Measurements from ENCODE around the gene MRTFA. TPM values are rescaled to one million over a fixed set of nuclear protein-coding genes. Genes with fewer than 3 reads are reported as not detected.

MRTFA gene
- total RNA-seq, 1 experiment from 2014 or later = 28.0 TPM

- no peak overlapping the region for H3K4me3 ChIP-seq (replicated peaks in 1 of 2; ENCODE audit: low read depth in 1 of 2, low read length in 2 of 2)
- ChIA-PET RAD21 (ENCODE audit: low non-redundant PET in 1 of 2, low total read pairs in 2 of 2, uncharacterized antibody in 2 of 2, unreplicated experiment in 2 of 2) (no interaction called here), CTCF (no interaction called here), POLR2A (interaction anchor here (0.7 kb wide), 1 partner anchor 47 kb away, joined by 3 read pairs; no protein-coding TSS in a partner anchor)
- intact Hi-C loops (cut with micrococcal nuclease) = no loop called here
- peaks cover 5% of the 10 kb centered on the region; the same call in 1 of the 2 replicates for H4K20me1 ChIP-seq (ENCODE audit: insufficient read depth)
- H3K79me2 ChIP-seq (ENCODE audit: insufficient read depth, low read length) = peaks cover 88% of the 10 kb centered on the region
- H3K9me3 ChIP-seq (ENCODE audit: control insufficient read depth in 1 of 2, insufficient read depth in 1 of 2, low read depth in 1 of 2, low read length in 2 of 2) = no peaks in the 10 kb centered on the region
- no peak overlapping the region for H3K9ac ChIP-seq (ENCODE audit: low read length)
- BruUV-seq (replicated peaks) = no TSS peak
- no peak for DNase-seq (ENCODE audit: low read depth, low spot score)
- no peak overlapping the region for H3K4me2 ChIP-seq (ENCODE audit: low read length)
- no peaks in the 10 kb centered on the region for H3K27me3 ChIP-seq (ENCODE audit: insufficient read depth, low read length)
- ATAC-seq = no peak
- no peaks in the 10 kb centered on the region for H3K9me2 ChIP-seq (ENCODE audit: insufficient read depth)
- no peak overlapping the region for H3K27ac ChIP-seq (ENCODE audit: low read depth, low read length)
- peaks cover 0 to 14% of the 10 kb centered on the region in 2 experiments for H3K4me1 ChIP-seq (ENCODE audit: control insufficient read depth in 1 of 2, insufficient read depth in 2 of 2, low read length in 2 of 2)
- no peaks in the 10 kb centered on the region for H3K36me3 ChIP-seq (ENCODE audit: control insufficient read depth in 1 of 2, insufficient read depth in 2 of 2, low read length in 2 of 2)
- no peak overlapping the region for H2AFZ ChIP-seq (ENCODE audit: low read depth, low read length, poor library complexity, severe bottlenecking)
- no peak for TF ChIP-seq REST (IDR thresholded peaks at IDR 0.05; ENCODE audit: low read depth)
- TF ChIP-seq, protein P1, sequence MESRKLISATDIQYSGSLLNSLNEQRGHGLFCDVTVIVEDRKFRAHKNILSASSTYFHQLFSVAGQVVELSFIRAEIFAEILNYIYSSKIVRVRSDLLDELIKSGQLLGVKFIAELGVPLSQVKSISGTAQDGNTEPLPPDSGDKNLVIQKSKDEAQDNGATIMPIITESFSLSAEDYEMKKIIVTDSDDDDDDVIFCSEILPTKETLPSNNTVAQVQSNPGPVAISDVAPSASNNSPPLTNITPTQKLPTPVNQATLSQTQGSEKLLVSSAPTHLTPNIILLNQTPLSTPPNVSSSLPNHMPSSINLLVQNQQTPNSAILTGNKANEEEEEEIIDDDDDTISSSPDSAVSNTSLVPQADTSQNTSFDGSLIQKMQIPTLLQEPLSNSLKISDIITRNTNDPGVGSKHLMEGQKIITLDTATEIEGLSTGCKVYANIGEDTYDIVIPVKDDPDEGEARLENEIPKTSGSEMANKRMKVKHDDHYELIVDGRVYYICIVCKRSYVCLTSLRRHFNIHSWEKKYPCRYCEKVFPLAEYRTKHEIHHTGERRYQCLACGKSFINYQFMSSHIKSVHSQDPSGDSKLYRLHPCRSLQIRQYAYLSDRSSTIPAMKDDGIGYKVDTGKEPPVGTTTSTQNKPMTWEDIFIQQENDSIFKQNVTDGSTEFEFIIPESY (IDR thresholded peaks at IDR 0.05; ENCODE audit: extremely low read depth, insufficient replicate concordance, low read length) = no peak
- no peak for TF ChIP-seq SP1 (IDR thresholded peaks at IDR 0.05; ENCODE audit: low read depth)
- TF ChIP-seq, protein P2, sequence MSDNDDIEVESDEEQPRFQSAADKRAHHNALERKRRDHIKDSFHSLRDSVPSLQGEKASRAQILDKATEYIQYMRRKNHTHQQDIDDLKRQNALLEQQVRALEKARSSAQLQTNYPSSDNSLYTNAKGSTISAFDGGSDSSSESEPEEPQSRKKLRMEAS (IDR thresholded peaks at IDR 0.05) = no peak
- no peak for TF ChIP-seq FOSL1 (IDR thresholded peaks at IDR 0.05; ENCODE audit: low read depth)
- TF ChIP-seq JUND (IDR thresholded peaks at IDR 0.05) = no peak
- no peak for TF ChIP-seq TCF7L2 (IDR thresholded peaks at IDR 0.05; ENCODE audit: borderline replicate concordance, extremely low read depth, insufficient read depth, insufficient read length)
- TF ChIP-seq, protein P3, sequence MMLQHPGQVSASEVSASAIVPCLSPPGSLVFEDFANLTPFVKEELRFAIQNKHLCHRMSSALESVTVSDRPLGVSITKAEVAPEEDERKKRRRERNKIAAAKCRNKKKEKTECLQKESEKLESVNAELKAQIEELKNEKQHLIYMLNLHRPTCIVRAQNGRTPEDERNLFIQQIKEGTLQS (IDR thresholded peaks at IDR 0.05) = no peak
- TF ChIP-seq ZNF274 (IDR thresholded peaks at IDR 0.05; ENCODE audit: low read depth, low read length) = no peak
- TF ChIP-seq CBX3 (IDR thresholded peaks at IDR 0.05; ENCODE audit: low read depth) = no peak
- no peak for TF ChIP-seq RAD21 (IDR thresholded peaks at IDR 0.05; ENCODE audit: low read depth)
These were observed 8.0 kb downstream of the MRTFA start for GRCh38 chr22:40628354-40629042.
